Measurements from ENCODE around the gene KLHDC4. TPM values are rescaled to one million over a fixed set of nuclear protein-coding genes. Genes with fewer than 3 reads are reported as not detected.

KLHDC4 gene
- total RNA-seq, 4 donors from 2014 or later, result 16.2 to 29.4 (median 21.5) TPM

DNA sequence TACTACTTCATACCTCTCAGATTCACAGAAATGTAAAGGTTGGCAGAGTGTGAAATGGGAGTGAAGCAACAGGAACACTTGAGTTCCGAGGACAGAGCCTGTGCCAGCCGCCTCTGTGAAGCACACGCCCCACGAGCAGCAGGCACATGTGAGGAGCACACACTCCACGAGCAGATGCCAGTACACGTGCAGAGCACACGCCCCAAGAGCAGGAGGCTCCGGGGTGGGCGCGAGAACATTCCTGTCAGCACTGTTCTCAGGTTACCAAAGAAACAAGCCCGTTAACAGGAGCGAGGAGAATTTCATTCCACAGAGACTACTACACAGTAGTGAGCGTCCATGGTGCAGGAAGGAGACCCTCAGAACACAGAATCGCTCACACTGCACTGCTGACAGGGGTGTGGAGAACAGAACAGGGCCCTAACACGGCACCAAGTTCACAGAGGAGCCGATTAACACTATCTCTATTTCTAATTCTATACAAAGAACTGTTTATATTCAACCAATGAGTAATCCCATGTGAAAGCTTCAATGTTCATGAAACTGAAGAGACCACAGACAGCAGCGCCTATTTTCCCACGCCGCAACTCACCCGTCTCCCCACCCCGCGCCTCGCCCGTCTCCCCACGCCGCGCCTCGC, 40.1 kb downstream of the KLHDC4 start:
- Histone ChIP-seq H3K36me3 (peaks cover 0 to 92% (median 11%) of the 10 kb centered on the region in 3 donors), H3K4me3 (no peak overlapping the region), H3K27ac (no peak overlapping the region), H3K9me3 (no peaks in the 10 kb centered on the region), H3K27me3 (no peaks in the 10 kb centered on the region), H3K4me1 (peaks cover 0 to 8% (median 0%) of the 10 kb centered on the region in 3 donors)
- DNase-seq, result no peak
- WGBS, 2 donors, result 75 to 85% methylated on average over 16 to 20 of the region's 28 CpGs
- intact Hi-C loops (cut with DNase I), result no loop called here
- TF ChIP-seq, protein P1, sequence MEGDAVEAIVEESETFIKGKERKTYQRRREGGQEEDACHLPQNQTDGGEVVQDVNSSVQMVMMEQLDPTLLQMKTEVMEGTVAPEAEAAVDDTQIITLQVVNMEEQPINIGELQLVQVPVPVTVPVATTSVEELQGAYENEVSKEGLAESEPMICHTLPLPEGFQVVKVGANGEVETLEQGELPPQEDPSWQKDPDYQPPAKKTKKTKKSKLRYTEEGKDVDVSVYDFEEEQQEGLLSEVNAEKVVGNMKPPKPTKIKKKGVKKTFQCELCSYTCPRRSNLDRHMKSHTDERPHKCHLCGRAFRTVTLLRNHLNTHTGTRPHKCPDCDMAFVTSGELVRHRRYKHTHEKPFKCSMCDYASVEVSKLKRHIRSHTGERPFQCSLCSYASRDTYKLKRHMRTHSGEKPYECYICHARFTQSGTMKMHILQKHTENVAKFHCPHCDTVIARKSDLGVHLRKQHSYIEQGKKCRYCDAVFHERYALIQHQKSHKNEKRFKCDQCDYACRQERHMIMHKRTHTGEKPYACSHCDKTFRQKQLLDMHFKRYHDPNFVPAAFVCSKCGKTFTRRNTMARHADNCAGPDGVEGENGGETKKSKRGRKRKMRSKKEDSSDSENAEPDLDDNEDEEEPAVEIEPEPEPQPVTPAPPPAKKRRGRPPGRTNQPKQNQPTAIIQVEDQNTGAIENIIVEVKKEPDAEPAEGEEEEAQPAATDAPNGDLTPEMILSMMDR (IDR thresholded peaks at IDR 0.05), result no peak
- TF ChIP-seq POLR2A (IDR thresholded peaks at IDR 0.05), result no peak

DNA sequence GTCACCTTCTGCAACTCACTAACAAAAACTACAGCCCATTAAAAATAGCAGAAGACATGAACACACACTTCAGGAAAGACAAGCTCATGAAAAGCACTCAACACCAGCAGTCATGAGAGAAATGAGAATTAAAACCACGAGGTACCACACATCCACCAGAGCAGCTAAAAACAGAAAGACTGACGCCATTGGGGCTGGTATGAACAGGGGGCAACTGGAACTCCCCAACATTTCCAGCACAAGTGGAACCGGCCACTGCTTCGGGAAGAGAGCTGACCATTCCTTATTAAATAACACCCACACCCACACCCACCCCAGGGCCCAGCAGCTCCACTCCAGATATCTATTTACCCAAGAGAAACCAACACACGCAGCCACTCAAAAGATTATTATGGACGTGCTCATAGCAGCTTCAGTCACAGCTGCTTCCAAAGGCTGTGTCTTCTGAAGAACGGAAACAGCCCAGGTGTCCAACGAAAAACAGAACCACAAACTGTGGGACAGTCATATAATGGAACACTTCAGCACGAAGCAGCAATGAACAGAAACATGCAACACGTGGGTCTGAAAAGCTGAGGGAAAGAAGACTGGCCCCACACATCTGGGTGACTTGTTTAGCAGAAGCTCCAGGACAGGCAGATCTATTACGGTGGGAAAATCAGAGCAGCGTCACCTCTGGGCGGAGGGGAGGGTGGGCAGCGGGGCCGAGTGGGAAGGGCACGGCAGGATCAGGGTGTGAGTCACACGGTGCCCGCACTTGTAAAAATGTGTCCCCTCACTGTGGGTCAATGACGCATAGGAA, 41.1 kb downstream of the KLHDC4 start:
- DNase-seq, result no peak
- peaks cover 0 to 8% (median 0%) of the 10 kb centered on the region in 3 donors for H3K4me1 ChIP-seq
- 69 to 79% methylated on average over 17 to 19 of the region's 19 CpGs for WGBS, 2 donors
- no peaks in the 10 kb centered on the region for H3K9me3 ChIP-seq
- H3K27ac ChIP-seq, result no peak overlapping the region
- TF ChIP-seq, protein P1 (IDR thresholded peaks at IDR 0.05), result no peak
- no peak for TF ChIP-seq POLR2A (IDR thresholded peaks at IDR 0.05)
- intact Hi-C loops (cut with DNase I), result no loop called here
- peaks cover 0 to 92% (median 7%) of the 10 kb centered on the region in 3 donors for H3K36me3 ChIP-seq
- H3K4me3 ChIP-seq, result no peak overlapping the region
- no peaks in the 10 kb centered on the region for H3K27me3 ChIP-seq

DNA sequence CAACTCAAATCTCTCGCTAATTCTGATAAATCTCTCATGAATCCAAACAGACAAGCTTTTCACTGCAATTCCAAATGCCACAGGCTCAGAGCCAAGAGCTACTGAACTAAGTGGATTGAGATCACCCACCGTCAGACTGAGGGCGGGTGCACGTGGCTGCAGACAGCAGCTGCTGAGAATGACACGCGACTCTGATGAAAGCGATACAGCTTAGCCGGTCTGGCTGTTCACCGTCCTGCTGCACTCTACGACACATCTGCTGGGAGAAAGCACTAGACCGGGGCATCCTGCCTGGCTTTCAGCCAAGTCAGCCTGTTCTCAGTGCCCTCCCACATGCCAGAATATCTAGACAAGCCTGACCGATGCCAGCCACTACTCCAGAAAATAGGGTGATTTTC, 42.6 kb downstream of the KLHDC4 start:
- no peak for TF ChIP-seq POLR2A (IDR thresholded peaks at IDR 0.05)
- TF ChIP-seq, protein P1 (IDR thresholded peaks at IDR 0.05), result no peak
- no peaks in the 10 kb centered on the region for H3K9me3 ChIP-seq
- H3K27me3 ChIP-seq, result no peaks in the 10 kb centered on the region
- no peak overlapping the region for H3K27ac ChIP-seq
- H3K4me3 ChIP-seq, result no peak overlapping the region
- intact Hi-C loops (cut with DNase I), result no loop called here
- peaks cover 0 to 8% (median 0%) of the 10 kb centered on the region in 3 donors for H3K4me1 ChIP-seq
- no peak for DNase-seq
- H3K36me3 ChIP-seq, result peaks cover 0 to 90% (median 0%) of the 10 kb centered on the region in 3 donors
- WGBS, 2 donors, result 37 to 73% methylated on average over 3 to 10 of the region's 12 CpGs

DNA sequence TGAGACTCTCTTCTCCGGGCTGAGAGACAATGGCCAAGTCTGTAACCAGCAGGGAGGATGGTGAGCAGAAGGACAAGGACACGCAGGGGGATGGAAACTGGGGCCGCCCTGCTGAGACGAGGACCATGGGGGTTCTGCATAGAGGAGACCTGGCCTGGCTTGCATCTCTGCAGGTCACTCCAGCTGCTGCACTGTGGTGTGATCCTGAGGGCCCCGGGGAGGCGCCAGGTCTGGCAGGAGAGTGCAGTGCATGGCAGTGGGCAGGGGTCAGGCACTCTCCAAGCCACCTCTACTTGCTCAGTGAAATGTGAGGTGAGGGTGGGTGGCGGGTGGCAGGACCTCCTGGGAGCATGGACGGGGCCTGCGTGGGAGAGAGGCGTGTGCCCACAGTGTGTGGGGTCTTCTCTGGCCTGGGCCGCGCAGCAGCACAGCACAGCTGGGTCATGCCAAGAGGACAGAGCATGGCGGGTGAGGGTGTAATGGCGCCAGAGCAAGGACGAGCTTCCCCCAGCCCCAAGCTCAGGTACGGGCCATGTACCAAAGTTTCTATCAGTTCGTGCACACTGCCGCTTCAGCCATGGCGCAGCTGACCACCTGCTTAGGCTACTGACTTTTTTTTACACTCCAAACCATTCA, 43.1 kb downstream of the KLHDC4 start:
- TF ChIP-seq POLR2A (IDR thresholded peaks at IDR 0.05), result no peak
- TF ChIP-seq, protein P1 (IDR thresholded peaks at IDR 0.05), result no peak
- Histone ChIP-seq H3K36me3 (peaks cover 0 to 89% (median 0%) of the 10 kb centered on the region in 3 donors), H3K4me3 (no peak overlapping the region), H3K27ac (no peak overlapping the region), H3K9me3 (no peaks in the 10 kb centered on the region), H3K4me1 (peaks cover 0 to 8% (median 0%) of the 10 kb centered on the region in 3 donors), H3K27me3 (no peaks in the 10 kb centered on the region)
- intact Hi-C loops (cut with DNase I), result no loop called here
- DNase-seq, result no peak
- WGBS, 2 donors, result 98% methylated on average over 16 to 17 of the region's 19 CpGs
